Measurements from ENCODE around the gene USP53.

DNA sequence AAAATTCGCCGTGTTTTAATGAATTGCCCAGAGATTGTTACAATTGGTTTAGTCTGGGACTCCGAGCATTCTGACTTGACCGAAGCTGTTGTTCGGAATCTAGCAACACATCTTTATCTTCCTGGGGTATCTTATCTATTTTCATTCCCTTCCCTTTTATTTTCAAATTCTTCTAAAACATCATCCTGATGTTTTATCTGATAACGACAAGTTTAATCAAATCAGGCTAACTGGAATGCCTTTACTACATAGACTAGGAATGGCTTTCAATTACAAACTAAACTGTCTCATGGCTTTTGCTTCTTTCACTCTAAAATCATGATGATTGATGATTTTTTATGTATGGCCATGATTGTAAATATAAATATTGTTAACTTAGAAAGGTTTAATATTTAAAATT is 48.0 kb downstream of the USP53 start:
- peak; percentile 43; the same call in 1 of the 2 replicates for TF ChIP-seq JUND (IDR thresholded peaks at IDR 0.05)
- TF ChIP-seq, protein P1, sequence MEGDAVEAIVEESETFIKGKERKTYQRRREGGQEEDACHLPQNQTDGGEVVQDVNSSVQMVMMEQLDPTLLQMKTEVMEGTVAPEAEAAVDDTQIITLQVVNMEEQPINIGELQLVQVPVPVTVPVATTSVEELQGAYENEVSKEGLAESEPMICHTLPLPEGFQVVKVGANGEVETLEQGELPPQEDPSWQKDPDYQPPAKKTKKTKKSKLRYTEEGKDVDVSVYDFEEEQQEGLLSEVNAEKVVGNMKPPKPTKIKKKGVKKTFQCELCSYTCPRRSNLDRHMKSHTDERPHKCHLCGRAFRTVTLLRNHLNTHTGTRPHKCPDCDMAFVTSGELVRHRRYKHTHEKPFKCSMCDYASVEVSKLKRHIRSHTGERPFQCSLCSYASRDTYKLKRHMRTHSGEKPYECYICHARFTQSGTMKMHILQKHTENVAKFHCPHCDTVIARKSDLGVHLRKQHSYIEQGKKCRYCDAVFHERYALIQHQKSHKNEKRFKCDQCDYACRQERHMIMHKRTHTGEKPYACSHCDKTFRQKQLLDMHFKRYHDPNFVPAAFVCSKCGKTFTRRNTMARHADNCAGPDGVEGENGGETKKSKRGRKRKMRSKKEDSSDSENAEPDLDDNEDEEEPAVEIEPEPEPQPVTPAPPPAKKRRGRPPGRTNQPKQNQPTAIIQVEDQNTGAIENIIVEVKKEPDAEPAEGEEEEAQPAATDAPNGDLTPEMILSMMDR (IDR thresholded peaks at IDR 0.05), result no peak
- no peak for TF ChIP-seq EP300 (IDR thresholded peaks at IDR 0.05; ENCODE audit: borderline replicate concordance in 1 of 2, low read depth in 1 of 2, low read length in 1 of 2)
- no peak for TF ChIP-seq MXI1 (IDR thresholded peaks at IDR 0.05; ENCODE audit: low read depth, low read length)
- no peak for TF ChIP-seq EZH2phosphoT487 (IDR thresholded peaks at IDR 0.05; ENCODE audit: borderline replicate concordance, low read depth)
- TF ChIP-seq, protein P2, sequence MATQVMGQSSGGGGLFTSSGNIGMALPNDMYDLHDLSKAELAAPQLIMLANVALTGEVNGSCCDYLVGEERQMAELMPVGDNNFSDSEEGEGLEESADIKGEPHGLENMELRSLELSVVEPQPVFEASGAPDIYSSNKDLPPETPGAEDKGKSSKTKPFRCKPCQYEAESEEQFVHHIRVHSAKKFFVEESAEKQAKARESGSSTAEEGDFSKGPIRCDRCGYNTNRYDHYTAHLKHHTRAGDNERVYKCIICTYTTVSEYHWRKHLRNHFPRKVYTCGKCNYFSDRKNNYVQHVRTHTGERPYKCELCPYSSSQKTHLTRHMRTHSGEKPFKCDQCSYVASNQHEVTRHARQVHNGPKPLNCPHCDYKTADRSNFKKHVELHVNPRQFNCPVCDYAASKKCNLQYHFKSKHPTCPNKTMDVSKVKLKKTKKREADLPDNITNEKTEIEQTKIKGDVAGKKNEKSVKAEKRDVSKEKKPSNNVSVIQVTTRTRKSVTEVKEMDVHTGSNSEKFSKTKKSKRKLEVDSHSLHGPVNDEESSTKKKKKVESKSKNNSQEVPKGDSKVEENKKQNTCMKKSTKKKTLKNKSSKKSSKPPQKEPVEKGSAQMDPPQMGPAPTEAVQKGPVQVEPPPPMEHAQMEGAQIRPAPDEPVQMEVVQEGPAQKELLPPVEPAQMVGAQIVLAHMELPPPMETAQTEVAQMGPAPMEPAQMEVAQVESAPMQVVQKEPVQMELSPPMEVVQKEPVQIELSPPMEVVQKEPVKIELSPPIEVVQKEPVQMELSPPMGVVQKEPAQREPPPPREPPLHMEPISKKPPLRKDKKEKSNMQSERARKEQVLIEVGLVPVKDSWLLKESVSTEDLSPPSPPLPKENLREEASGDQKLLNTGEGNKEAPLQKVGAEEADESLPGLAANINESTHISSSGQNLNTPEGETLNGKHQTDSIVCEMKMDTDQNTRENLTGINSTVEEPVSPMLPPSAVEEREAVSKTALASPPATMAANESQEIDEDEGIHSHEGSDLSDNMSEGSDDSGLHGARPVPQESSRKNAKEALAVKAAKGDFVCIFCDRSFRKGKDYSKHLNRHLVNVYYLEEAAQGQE (IDR thresholded peaks at IDR 0.05; ENCODE audit: low read depth, low read length), result no peak
- TF ChIP-seq POLR2AphosphoS5 (IDR thresholded peaks at IDR 0.05; ENCODE audit: low read depth, low read length), result no peak
- no peak for TF ChIP-seq TAF1 (IDR thresholded peaks at IDR 0.05; ENCODE audit: borderline replicate concordance, low read depth, low read length)
- TF ChIP-seq, protein P3, sequence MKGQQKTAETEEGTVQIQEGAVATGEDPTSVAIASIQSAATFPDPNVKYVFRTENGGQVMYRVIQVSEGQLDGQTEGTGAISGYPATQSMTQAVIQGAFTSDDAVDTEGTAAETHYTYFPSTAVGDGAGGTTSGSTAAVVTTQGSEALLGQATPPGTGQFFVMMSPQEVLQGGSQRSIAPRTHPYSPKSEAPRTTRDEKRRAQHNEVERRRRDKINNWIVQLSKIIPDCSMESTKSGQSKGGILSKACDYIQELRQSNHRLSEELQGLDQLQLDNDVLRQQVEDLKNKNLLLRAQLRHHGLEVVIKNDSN (IDR thresholded peaks at IDR 0.05; ENCODE audit: borderline replicate concordance, low read depth), result no peak
- TF ChIP-seq, protein P4, sequence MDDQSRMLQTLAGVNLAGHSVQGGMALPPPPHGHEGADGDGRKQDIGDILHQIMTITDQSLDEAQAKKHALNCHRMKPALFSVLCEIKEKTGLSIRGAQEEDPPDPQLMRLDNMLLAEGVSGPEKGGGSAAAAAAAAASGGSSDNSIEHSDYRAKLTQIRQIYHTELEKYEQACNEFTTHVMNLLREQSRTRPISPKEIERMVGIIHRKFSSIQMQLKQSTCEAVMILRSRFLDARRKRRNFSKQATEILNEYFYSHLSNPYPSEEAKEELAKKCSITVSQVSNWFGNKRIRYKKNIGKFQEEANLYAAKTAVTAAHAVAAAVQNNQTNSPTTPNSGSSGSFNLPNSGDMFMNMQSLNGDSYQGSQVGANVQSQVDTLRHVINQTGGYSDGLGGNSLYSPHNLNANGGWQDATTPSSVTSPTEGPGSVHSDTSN (IDR thresholded peaks at IDR 0.05), result peak; percentile 69

Measured in SK-N-SH (cell line).